ENCODE results near the gene PDP2.

PDP2 gene

DNA sequence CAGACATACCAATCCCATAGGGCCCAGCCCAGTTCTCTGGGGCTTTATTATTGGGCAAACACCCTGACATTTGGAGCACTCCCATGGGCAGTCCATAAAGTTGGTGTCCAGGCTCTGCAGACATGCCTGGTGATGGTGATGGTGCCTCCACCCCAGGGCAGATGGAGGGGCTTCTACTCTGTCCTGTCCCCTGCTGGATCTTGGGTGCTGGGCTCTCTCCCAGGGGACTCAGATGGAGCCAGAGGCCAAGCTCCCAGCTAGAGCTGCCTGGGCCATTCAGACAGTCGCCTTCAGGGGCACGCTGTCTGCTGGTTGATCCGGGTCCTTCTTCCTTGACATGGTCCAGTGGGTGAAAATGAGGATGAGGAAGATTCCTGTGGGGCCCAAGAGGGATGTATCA, 27.8 kb downstream of the PDP2 start:
- H3K27ac ChIP-seq (ENCODE audit: low read depth, low read length), result no peak overlapping the region
- H3K9ac ChIP-seq (ENCODE audit: low read length), result no peak overlapping the region
- no peaks in the 10 kb centered on the region for H3K9me3 ChIP-seq (ENCODE audit: low read length)
- no peak overlapping the region for H3K4me3 ChIP-seq (ENCODE audit: low read depth in 1 of 2, low read length in 2 of 2)
- no peaks in the 10 kb centered on the region for H3K36me3 ChIP-seq (ENCODE audit: insufficient read depth, low read length)
- no peaks in the 10 kb centered on the region for H3K27me3 ChIP-seq (ENCODE audit: control insufficient read depth in 1 of 2, insufficient read depth in 2 of 2, low read length in 2 of 2)
- H3K4me1 ChIP-seq (ENCODE audit: insufficient read depth, low read length), result peaks cover 31% of the 10 kb centered on the region

DNA sequence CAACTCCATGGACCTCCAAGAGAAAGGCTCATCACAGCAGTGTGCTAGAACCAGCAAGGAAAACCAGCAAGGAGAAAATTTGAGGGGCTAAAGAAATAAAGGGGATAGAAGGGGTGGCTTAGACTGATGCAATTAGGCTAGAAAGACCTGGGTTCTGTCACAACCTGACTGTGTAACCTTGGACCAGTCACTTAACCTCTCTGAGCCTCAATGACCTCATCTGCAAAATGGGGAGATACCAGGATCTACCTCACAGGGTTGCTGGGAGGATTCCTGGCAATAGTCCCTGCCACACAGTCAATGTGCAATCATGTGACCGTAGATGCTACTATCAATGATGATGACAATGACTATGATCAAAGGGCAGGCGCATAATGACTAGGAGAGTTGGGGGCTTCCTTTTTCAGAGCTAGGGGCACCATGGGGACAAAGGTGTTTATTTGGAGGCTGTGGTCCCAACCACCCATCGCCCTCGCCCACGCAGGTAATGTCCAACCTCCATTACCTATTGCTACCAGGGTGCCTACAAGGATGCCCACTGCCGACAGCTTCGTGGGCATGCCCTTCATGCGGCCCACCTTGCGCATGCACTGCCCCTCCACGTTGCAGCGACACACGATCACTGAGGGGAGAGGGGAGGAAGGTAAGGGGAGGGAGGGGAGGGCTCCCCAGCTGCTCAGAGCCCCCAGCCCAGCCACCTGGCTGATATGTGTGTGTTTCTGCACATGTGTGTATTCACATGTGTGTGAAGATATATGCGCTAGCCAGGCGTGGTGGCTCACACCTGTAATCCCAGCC, 28.6 kb downstream of the PDP2 start:
- Histone ChIP-seq H3K4me1 (ENCODE audit: insufficient read depth, low read length) (peaks cover 23% of the 10 kb centered on the region), H3K27ac (ENCODE audit: low read depth, low read length) (no peak overlapping the region), H3K9me3 (ENCODE audit: low read length) (no peaks in the 10 kb centered on the region)

DNA sequence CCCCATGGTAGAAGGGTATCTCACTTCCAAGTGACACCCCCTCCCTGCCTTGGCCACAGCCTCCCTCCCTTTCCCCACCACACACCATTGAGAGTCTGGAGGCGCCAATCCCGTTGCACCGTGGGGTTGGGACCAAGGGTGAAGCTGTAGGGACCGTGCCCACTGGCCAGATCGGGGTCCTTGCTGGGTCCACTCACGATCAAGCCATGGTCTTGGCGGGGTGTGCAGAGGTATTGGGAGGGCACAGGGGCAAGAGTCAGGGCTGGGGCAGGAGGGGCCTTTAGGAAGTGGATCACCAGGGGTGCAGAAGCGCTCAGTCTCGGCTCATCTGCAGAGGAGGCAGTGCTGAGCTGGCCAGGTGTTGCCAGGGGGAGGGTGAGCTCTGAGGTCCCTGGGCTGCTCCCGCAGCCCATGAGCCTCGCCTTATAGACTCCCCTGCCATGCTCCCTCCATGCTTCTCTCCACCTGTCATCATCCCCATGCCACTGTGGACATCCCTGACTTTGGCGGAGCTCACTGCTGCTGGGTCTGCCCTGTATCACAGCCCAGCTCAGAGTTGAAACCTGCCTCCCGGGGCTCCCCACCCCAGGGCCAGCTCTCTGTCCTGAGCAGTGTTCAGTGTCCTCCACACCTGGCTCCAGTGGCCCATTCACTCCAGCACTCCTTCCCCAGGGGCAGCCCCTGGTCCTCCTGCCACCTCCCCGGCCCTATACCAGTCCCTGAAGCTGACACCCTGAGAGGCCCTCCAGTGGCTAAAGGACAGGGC, 30.0 kb downstream of the PDP2 start:
- peaks cover 9% of the 10 kb centered on the region for H3K4me1 ChIP-seq (ENCODE audit: insufficient read depth, low read length)
- H3K27ac ChIP-seq (ENCODE audit: low read depth, low read length), result no peak overlapping the region
- no peaks in the 10 kb centered on the region for H3K36me3 ChIP-seq (ENCODE audit: insufficient read depth, low read length)

More for the DNA sequence above, 28.6 kb downstream of the PDP2 start:
- H3K9ac ChIP-seq (ENCODE audit: low read length), result no peak overlapping the region
- no peaks in the 10 kb centered on the region for H3K36me3 ChIP-seq (ENCODE audit: insufficient read depth, low read length)
- no peaks in the 10 kb centered on the region for H3K27me3 ChIP-seq (ENCODE audit: control insufficient read depth in 1 of 2, insufficient read depth in 2 of 2, low read length in 2 of 2)
- H3K4me3 ChIP-seq (ENCODE audit: low read depth in 1 of 2, low read length in 2 of 2), result no peak overlapping the region

DNA sequence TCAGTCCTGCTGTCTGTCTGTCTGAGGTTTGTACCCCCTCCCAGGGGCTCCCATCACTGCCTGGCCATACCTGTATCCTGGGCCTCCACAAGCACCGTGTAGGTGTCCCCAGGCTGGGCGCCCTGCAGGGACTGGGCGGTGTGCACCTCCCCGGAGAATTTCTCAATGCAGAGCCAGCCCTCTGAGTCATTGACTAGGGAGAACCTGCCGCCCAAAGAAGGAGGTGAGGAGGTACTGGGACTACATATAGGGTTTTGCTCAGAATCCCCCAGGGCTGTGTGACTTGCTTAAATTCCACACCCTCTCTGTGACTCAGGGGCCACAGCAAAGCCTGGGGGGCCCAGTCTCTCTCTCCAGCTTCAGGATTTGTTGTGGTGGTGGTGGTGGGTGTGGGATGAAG, 30.8 kb downstream of the PDP2 start:
- Histone ChIP-seq H3K9ac (ENCODE audit: low read length) (no peak overlapping the region), H3K27me3 (ENCODE audit: control insufficient read depth in 1 of 2, insufficient read depth in 2 of 2, low read length in 2 of 2) (no peaks in the 10 kb centered on the region), H3K4me3 (ENCODE audit: low read depth in 1 of 2, low read length in 2 of 2) (no peak overlapping the region), H3K27ac (ENCODE audit: low read depth, low read length) (no peak overlapping the region), H3K4me1 (ENCODE audit: insufficient read depth, low read length) (peaks cover 1% of the 10 kb centered on the region), H3K36me3 (ENCODE audit: insufficient read depth, low read length) (no peaks in the 10 kb centered on the region), H3K9me3 (ENCODE audit: low read length) (no peaks in the 10 kb centered on the region)

More for the DNA sequence above, 30.0 kb downstream of the PDP2 start:
- Histone ChIP-seq H3K4me3 (ENCODE audit: low read depth in 1 of 2, low read length in 2 of 2) (no peak overlapping the region), H3K27me3 (ENCODE audit: control insufficient read depth in 1 of 2, insufficient read depth in 2 of 2, low read length in 2 of 2) (no peaks in the 10 kb centered on the region), H3K9me3 (ENCODE audit: low read length) (no peaks in the 10 kb centered on the region), H3K9ac (ENCODE audit: low read length) (no peak overlapping the region)

DNA sequence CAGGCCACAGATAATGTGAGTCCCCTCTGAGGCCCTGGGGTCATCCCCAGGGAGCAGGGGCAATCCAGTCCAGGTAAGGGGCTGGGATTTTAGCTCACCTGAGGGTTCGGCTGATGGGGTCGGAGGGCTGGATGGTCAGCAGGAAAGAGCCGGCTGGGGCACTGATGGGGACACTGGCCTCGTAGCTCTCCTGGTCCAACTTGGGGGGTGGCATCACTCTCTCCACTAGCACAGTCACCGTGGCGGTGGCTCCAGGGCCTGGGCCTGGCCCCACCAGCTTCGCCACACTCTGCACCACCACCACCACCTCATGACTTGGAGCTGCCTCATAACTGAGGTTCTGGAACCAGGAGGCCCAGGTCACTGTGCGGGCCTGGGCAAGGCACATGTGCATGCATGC, 31.5 kb downstream of the PDP2 start:
- Histone ChIP-seq H3K27ac (ENCODE audit: low read depth, low read length) (no peak overlapping the region), H3K36me3 (ENCODE audit: insufficient read depth, low read length) (no peaks in the 10 kb centered on the region), H3K9ac (ENCODE audit: low read length) (no peak overlapping the region), H3K4me1 (ENCODE audit: insufficient read depth, low read length) (no peaks in the 10 kb centered on the region), H3K4me3 (ENCODE audit: low read depth in 1 of 2, low read length in 2 of 2) (no peak overlapping the region), H3K27me3 (ENCODE audit: control insufficient read depth in 1 of 2, insufficient read depth in 2 of 2, low read length in 2 of 2) (no peaks in the 10 kb centered on the region), H3K9me3 (ENCODE audit: low read length) (no peaks in the 10 kb centered on the region)

DNA sequence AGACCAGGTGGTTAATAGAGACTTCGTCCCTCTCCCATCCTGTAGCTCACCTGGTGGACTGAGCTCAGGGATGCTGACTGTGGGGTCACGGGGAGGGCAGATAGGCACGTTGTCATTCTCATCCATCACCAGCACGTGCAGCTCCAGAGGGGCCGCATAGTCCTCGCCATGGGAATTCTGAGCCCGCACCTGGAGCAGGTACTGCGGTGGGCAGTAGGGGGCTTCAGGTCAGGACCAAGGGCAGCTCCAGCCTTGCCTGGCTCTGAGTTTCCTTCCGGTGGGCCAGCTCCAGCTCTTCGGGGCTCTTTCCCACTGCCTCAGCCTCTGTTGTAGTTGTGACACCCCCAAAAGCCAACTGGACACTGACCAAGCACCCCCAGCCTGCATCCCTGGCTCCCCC, 32.8 kb downstream of the PDP2 start:
- Histone ChIP-seq H3K9me3 (ENCODE audit: low read length) (no peaks in the 10 kb centered on the region), H3K36me3 (ENCODE audit: insufficient read depth, low read length) (no peaks in the 10 kb centered on the region), H3K27me3 (ENCODE audit: control insufficient read depth in 1 of 2, insufficient read depth in 2 of 2, low read length in 2 of 2) (no peaks in the 10 kb centered on the region), H3K27ac (ENCODE audit: low read depth, low read length) (no peak overlapping the region), H3K4me3 (ENCODE audit: low read depth in 1 of 2, low read length in 2 of 2) (no peak overlapping the region), H3K9ac (ENCODE audit: low read length) (no peak overlapping the region), H3K4me1 (ENCODE audit: insufficient read depth, low read length) (no peaks in the 10 kb centered on the region)

DNA sequence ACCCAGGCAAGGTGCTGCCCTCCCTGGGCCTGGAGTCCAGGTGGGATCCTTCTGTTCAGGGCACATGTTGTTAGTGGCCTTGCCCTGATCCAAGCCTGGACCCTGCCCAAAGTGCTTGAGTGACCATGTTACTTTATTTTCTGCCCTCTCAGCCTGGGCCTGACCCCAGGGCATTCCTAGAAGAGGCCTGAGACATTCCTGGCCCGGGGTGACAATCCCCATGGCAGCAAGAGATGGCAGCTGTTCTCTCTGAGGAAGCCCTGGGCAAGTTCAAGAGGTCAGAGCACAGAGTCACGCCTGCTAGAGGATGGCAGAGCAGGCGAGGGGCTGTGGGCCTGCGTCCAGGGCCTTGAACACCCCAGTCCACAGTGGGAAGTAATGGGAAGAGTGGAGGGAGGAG, 33.4 kb downstream of the PDP2 start:
- no peaks in the 10 kb centered on the region for H3K27me3 ChIP-seq (ENCODE audit: control insufficient read depth in 1 of 2, insufficient read depth in 2 of 2, low read length in 2 of 2)
- H3K4me3 ChIP-seq (ENCODE audit: low read depth in 1 of 2, low read length in 2 of 2), result no peak overlapping the region
- H3K9ac ChIP-seq (ENCODE audit: low read length), result no peak overlapping the region
- no peaks in the 10 kb centered on the region for H3K36me3 ChIP-seq (ENCODE audit: insufficient read depth, low read length)
- H3K4me1 ChIP-seq (ENCODE audit: insufficient read depth, low read length), result no peaks in the 10 kb centered on the region
- no peak overlapping the region for H3K27ac ChIP-seq (ENCODE audit: low read depth, low read length)
- no peaks in the 10 kb centered on the region for H3K9me3 ChIP-seq (ENCODE audit: low read length)

DNA sequence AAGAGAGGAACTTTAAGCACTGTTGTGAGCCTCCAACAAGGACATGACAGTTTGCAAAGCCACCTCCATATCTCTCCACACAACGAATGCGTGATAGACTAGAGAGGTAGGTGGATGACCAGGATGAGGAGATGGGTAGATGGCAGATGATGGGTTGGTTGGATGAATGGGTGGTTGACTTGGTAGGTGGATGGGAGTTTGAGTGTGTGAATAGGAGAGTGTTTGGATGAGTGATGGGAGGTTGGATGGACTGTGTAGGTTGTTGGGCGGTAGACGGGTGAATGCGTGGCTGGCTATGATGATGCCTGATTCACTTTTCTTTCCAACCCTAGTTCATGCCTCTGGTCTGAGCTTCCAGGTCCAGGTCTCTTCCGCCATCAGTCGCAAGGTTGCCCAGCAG, 34.2 kb downstream of the PDP2 start:
- Histone ChIP-seq H3K4me3 (ENCODE audit: low read depth in 1 of 2, low read length in 2 of 2) (no peak overlapping the region), H3K27ac (ENCODE audit: low read depth, low read length) (no peak overlapping the region), H3K27me3 (ENCODE audit: control insufficient read depth in 1 of 2, insufficient read depth in 2 of 2, low read length in 2 of 2) (no peaks in the 10 kb centered on the region), H3K9me3 (ENCODE audit: low read length) (no peaks in the 10 kb centered on the region), H3K36me3 (ENCODE audit: insufficient read depth, low read length) (no peaks in the 10 kb centered on the region), H3K4me1 (ENCODE audit: insufficient read depth, low read length) (no peaks in the 10 kb centered on the region), H3K9ac (ENCODE audit: low read length) (no peak overlapping the region)

DNA sequence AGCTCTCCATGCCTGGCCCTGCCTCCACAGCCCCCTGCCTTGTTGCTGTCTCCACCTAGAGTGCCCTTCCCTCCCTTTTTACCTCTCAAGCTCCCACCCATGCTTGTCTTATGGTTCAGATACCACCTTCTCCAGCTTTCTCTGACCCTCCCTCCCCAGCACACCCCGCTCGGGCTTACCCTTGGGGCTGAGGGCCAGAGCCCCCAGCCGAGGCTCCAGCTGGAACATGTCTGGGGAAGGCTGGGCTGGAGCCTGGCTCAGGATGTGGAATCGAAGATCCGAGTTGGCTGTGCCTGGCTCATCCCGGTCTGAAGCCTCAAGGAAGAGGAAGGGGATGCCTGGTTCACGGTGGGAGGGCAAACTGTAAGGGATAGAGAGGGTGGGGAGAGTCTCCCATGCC, 34.7 kb downstream of the PDP2 start:
- no peaks in the 10 kb centered on the region for H3K27me3 ChIP-seq (ENCODE audit: control insufficient read depth in 1 of 2, insufficient read depth in 2 of 2, low read length in 2 of 2)
- no peaks in the 10 kb centered on the region for H3K4me1 ChIP-seq (ENCODE audit: insufficient read depth, low read length)
- no peak overlapping the region for H3K27ac ChIP-seq (ENCODE audit: low read depth, low read length)

DNA sequence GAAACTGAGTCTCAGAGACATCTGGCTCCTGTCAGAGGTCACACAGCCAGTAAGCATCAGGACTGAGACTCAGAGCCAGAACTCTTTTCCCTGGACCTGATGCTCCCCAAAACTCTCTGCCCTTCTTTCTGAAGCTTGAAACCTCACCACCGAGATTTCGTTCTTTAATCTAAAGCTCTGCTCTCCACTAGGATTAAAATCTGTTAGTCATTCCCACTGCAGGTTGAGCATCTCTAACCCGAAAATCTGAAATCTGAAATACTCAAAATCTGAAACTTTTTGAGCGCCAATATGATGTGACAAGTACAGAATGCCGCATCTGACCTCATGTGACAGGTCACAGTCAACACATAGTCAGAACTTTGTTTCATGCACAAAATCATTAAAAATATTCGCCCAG, 36.2 kb downstream of the PDP2 start:
- H3K27me3 ChIP-seq (ENCODE audit: control insufficient read depth in 1 of 2, insufficient read depth in 2 of 2, low read length in 2 of 2), result no peaks in the 10 kb centered on the region

More for the DNA sequence above, 34.7 kb downstream of the PDP2 start:
- no peak overlapping the region for H3K4me3 ChIP-seq (ENCODE audit: low read depth in 1 of 2, low read length in 2 of 2)
- H3K36me3 ChIP-seq (ENCODE audit: insufficient read depth, low read length), result no peaks in the 10 kb centered on the region
- no peak overlapping the region for H3K9ac ChIP-seq (ENCODE audit: low read length)
- H3K9me3 ChIP-seq (ENCODE audit: low read length), result no peaks in the 10 kb centered on the region

DNA sequence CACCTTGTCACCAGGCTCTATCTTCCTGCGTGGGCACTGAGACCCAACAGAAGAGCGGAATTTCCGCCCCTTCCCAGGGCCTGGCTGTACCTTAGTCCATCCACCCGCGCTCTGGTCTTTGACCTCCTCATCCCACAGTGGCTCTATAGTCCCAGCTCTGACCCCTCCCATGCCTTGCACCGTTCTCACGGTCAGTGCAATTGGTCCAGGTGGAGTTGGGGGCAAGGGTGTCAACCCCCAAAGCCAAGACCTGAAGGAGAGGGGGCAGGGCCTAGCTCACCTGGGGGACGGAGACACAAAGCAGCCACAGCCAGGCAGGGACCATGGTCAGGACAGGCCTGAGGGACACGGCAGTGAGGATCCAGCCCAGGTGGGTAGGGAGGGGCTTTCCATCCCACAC, 37.4 kb downstream of the PDP2 start:
- H3K9ac ChIP-seq (ENCODE audit: low read length), result no peak overlapping the region
- no peak overlapping the region for H3K4me3 ChIP-seq (ENCODE audit: low read depth in 1 of 2, low read length in 2 of 2)
- H3K9me3 ChIP-seq (ENCODE audit: low read length), result no peaks in the 10 kb centered on the region
- H3K36me3 ChIP-seq (ENCODE audit: insufficient read depth, low read length), result no peaks in the 10 kb centered on the region
- H3K27ac ChIP-seq (ENCODE audit: low read depth, low read length), result no peak overlapping the region
- no peaks in the 10 kb centered on the region for H3K4me1 ChIP-seq (ENCODE audit: insufficient read depth, low read length)
- no peaks in the 10 kb centered on the region for H3K27me3 ChIP-seq (ENCODE audit: control insufficient read depth in 1 of 2, insufficient read depth in 2 of 2, low read length in 2 of 2)

More for the DNA sequence above, 36.2 kb downstream of the PDP2 start:
- Histone ChIP-seq H3K36me3 (ENCODE audit: insufficient read depth, low read length) (no peaks in the 10 kb centered on the region), H3K9me3 (ENCODE audit: low read length) (no peaks in the 10 kb centered on the region), H3K4me1 (ENCODE audit: insufficient read depth, low read length) (no peaks in the 10 kb centered on the region), H3K4me3 (ENCODE audit: low read depth in 1 of 2, low read length in 2 of 2) (no peak overlapping the region), H3K9ac (ENCODE audit: low read length) (no peak overlapping the region), H3K27ac (ENCODE audit: low read depth, low read length) (no peak overlapping the region)
